Activated CD8-positive, alpha-beta memory T cell treated with anti-CD3 and anti-CD28 coated beads, Interleukin-2, amount 10 ng/mL, durations not matched to agents 7 days and 5 days (primary cell): ENCODE data around the gene ACTN1. TPM values are rescaled to one million over a fixed set of nuclear protein-coding genes. Genes with fewer than 3 reads are reported as not detected.

Experiments used
- ATAC-seq: fragments of 150-1000 bp; cut with Tn5 transposase; one replicate; pipeline ENCODE4 v1.10.0; 2021; ENCODE audit warnings: moderate library complexity
- CTCF ChIA-PET: fragments of 350-600 bp; sonication (Branson Sonifier 250); formaldehyde crosslinking; loops from one replicate; lab custom pipeline; 2021; ENCODE audit warnings: antibody characterized with exemption; lab: Charles Lee
- DNase-seq: peaks from one replicate; pipeline ENCODE4 v3.0.0-alpha.2; 2020
- H3K27ac Mint-ChIP-seq: one replicate; pipeline ENCODE4 v1.8.0; 2021; ENCODE audit warnings: mild to moderate bottlenecking, mixed read lengths
- H3K27me3 Mint-ChIP-seq: one replicate; pipeline ENCODE4 v1.8.0; 2021; ENCODE audit warnings: mixed read lengths
- H3K36me3 Mint-ChIP-seq: one replicate; pipeline ENCODE4 v1.8.0; 2021; ENCODE audit warnings: mild to moderate bottlenecking, mixed read lengths
- H3K4me1 Mint-ChIP-seq: one replicate; pipeline ENCODE4 v1.8.0; 2021; ENCODE audit warnings: mixed read lengths
- H3K4me3 Mint-ChIP-seq: one replicate; pipeline ENCODE4 v1.8.0; 2021; ENCODE audit warnings: mild to moderate bottlenecking, moderate library complexity, mixed read lengths
- H3K9me3 Mint-ChIP-seq: one replicate; pipeline ENCODE4 v1.8.0; 2022; ENCODE audit warnings: low read depth, mixed read lengths
- total RNA-seq, 2 experiments: library from RNA; stranded (reverse); gene quantifications; one replicate each; pipeline ENCODE4 v1.2.3, GENCODE V29; 2021

ACTN1 gene
- total RNA-seq, 2 experiments from 2014 or later: 26.8 to 56.0 TPM

DNA sequence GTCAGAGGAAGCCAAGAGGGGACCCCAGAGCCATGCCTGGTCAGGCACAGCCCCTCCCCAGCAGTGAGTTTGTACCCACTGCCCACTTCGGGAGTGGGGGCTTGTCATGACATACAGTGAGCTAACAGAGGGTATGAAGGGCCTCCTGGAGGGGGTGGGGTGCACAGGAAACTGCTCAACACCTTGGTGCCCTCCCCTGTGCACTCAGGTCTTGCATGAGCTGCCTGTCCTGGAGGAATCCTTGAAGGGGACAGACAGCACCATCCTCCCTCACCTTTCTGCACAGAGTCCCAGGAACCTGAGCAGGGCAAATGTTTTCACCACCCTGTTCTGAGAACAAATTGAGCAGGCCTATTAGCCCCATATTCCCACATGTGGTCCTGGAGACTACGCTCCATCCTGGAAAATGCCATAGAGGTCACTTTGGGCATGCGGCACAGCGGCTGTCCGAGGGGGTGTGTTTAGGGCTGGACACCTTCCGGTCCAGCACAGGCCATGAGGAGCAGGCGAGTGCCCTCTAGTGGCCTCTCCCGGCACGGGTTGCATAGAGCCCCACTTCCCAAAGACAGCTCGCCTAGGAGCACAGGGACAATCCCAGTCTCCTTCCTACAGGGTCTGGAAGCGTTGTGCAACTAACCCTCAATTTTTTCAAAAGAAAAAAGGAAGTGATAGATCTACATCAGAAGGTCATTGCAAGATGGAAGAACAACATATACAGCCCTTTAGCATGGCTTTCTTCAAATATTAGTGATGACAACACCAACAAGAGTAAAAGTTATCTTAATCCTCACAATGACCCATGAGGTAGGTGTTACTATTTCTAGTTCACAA, 154.4 kb downstream of the ACTN1 start:
- DNase-seq: no peak
- H3K9me3 Mint-ChIP-seq: no peaks in the 10 kb centered on the region
- ATAC-seq: peak; percentile 25
- H3K4me1 Mint-ChIP-seq: peaks cover 17% of the 10 kb centered on the region
- H3K27me3 Mint-ChIP-seq: peaks cover 3% of the 10 kb centered on the region
- no peak overlapping the region for H3K27ac Mint-ChIP-seq
- H3K4me3 Mint-ChIP-seq: no peak overlapping the region
- no peaks in the 10 kb centered on the region for H3K36me3 Mint-ChIP-seq
- CTCF ChIA-PET: interaction anchor here (0.8 to 2.2 kb wide), 12 partner anchors 8 to 575 kb away, joined by 3 to 8 read pairs (median 4); no protein-coding TSS in a partner anchor

DNA sequence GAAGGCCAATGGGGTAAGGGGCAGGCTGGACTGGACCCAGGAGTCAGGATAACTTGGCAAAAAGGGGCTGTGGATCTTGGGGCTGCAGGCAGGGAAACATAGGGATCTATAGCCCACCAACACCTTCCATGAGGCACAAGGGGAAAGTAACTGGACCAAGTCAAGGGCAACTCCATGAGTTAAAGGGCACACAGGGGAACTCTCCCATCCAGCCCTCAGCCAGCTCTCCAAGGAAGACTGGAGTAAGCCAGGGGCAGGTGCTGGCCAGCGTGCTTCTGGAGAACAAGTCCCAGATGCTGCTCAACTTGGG, 154.9 kb downstream of the ACTN1 start:
- no peak for ATAC-seq
- Mint-ChIP-seq H3K27me3 (peaks cover 3% of the 10 kb centered on the region), H3K4me3 (no peak overlapping the region), H3K9me3 (no peaks in the 10 kb centered on the region), H3K27ac (no peak overlapping the region), H3K4me1 (peaks cover 19% of the 10 kb centered on the region), H3K36me3 (no peaks in the 10 kb centered on the region)
- CTCF ChIA-PET: interaction anchor here (0.8 to 2.2 kb wide), 5 partner anchors 20 to 564 kb away, joined by 3 to 8 read pairs (median 3); no protein-coding TSS in a partner anchor
- DNase-seq: no peak

Other genes with a start within 250 kb of the ACTN1 start
- 10 to 100 TPM; 53.6 to 85.6 TPM for gene ZFP36L1, start 186.2 kb downstream of the ACTN1 start, total RNA-seq
- 10 to 100 TPM; 39.9 to 45.4 TPM for gene DCAF5, start 173.8 kb upstream of the ACTN1 start, total RNA-seq
- 1 to 10 TPM; 5.5 to 6.1 TPM for gene EXD2, start 212.2 kb upstream of the ACTN1 start, total RNA-seq